ENCODE data around the gene SCO2.

The SCO2 gene

DNA sequence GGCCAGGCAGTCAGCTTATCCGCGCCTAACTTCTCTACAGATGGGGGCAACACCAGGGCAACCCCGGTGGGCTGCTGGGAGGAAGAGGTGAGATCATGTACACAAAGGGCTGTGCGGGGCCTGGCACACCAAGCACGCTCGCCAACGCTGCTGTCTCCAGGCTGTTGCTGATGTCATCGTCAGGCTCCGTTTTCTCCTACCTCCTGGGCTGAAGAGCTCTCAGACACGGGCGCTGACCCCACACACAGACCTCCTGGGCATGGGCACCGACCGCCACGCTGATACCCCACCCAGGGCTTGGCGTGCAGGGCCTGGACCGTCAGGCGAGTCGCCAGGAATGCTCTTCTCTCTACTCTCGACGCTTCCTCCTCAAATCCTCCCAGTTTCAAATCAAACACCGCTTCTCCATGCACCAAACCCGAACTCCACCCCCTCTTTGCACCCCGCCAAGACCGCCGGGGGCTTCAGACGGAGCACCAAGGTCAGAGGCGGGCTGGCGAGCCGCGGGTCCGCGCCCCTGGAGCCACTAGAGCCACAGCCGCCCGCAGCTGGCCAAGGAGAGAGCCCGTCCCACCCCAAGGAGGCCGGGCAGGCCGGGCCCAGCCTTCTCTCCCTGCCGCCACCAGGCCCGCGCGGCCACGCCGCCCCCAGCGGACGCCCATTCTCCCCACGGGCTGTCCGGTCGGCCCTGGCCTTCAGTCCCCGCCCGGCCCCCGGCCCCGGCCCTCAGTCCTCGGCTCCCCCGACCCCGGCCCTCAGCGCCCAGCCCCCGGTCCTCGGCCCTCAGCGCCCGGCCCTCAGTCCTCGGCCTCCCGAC lies 51.3 kb downstream of the SCO2 start:
- no peak for DNase-seq
